IMR-90 (cell line): ENCODE data around the gene DLGAP4. TPM values are rescaled to one million over a fixed set of nuclear protein-coding genes. Genes with fewer than 3 reads are reported as not detected.

Source experiments
- ATAC-seq: fragments of 200-7000 bp; cut with Tn5 transposase; 2 replicates; pipeline ENCODE4 v1.9.1; 2020; ENCODE audit warnings: low read depth, mild to moderate bottlenecking, moderate library complexity
- BruUV-seq: library from RNA; stranded (reverse); fragments of 400-500 nt; replicated peaks from 2 replicates; lab custom pipeline; 2021; lab: Mats Ljungman, UMichigan
- CTCF ChIA-PET: fragments of 300-600 bp; formaldehyde crosslinking; extraction: SDS; loops from one replicate; lab custom pipeline; 2021; ENCODE audit warnings: antibody characterized with exemption; lab: Yijun Ruan, JAX
- POLR2A ChIA-PET: fragments of 300-600 bp; sonication (Branson Sonifier 250); formaldehyde crosslinking; loops from one replicate; lab custom pipeline; 2022; ENCODE audit warnings: antibody characterized with exemption; ENCODE audit not compliant: unreplicated experiment; lab: Charles Lee
- DNase-seq: peaks from one replicate; pipeline ENCODE4 v3.0.0; 2013
- H2AFZ ChIP-seq: replicated peaks from 2 replicates; pipeline ENCODE3; 2013; ENCODE audit warnings: low read length, mild to moderate bottlenecking; ENCODE audit not compliant: poor library complexity
- H2AK5ac ChIP-seq: 2 replicates; pipeline ENCODE4 v1.6.1; 2013; ENCODE audit warnings: low read depth, low read length, inconsistent platforms
- H2AK9ac ChIP-seq: replicated peaks from 2 replicates; pipeline ENCODE3; 2013; ENCODE audit warnings: mild to moderate bottlenecking, low read depth, low read length, moderate library complexity; ENCODE audit not compliant: poor library complexity
- H2BK120ac ChIP-seq: 2 replicates; pipeline ENCODE4 v1.6.1; 2013; ENCODE audit warnings: low read depth, low read length, inconsistent platforms
- H2BK15ac ChIP-seq: 3 replicates; pipeline ENCODE4 v1.6.1; 2013; ENCODE audit warnings: low read depth, low read length, inconsistent platforms
- H2BK20ac ChIP-seq: 2 replicates; pipeline ENCODE4 v1.6.1; 2013; ENCODE audit warnings: low read depth, mild to moderate bottlenecking, inconsistent platforms, low read length, moderate library complexity
- H2BK5ac ChIP-seq: 2 replicates; pipeline ENCODE4 v1.6.1; 2013; ENCODE audit warnings: mild to moderate bottlenecking, low read depth, low read length, inconsistent platforms; ENCODE audit not compliant: poor library complexity, severe bottlenecking
- H3K14ac ChIP-seq: replicated peaks from 2 replicates; pipeline ENCODE4 v1.6.1; 2013; ENCODE audit warnings: low read depth, low read length, inconsistent platforms
- H3K18ac ChIP-seq: 2 replicates; pipeline ENCODE4 v1.6.1; 2013; ENCODE audit warnings: low read depth, low read length, control low read depth
- H3K23ac ChIP-seq: 2 replicates; pipeline ENCODE4 v1.6.1; 2013; ENCODE audit warnings: low read depth, low read length, inconsistent platforms
- H3K27ac ChIP-seq: 2 replicates; pipeline ENCODE4 v1.5.1; 2013; ENCODE audit warnings: mild to moderate bottlenecking, control low read depth, low read length; ENCODE audit not compliant: insufficient read depth
- H3K27me3 ChIP-seq: 2 replicates; pipeline ENCODE4 v1.6.1; 2013; ENCODE audit warnings: low read length; ENCODE audit not compliant: control insufficient read depth, insufficient read depth
- H3K36me3 ChIP-seq: 2 replicates; pipeline ENCODE4 v1.6.1; 2013; ENCODE audit warnings: low read length, mixed read lengths; ENCODE audit not compliant: control insufficient read depth, insufficient read depth
- H3K4ac ChIP-seq: 2 replicates; pipeline ENCODE4 v1.6.1; 2013; ENCODE audit warnings: low read depth, low read length, inconsistent platforms
- H3K4me1 ChIP-seq: 2 replicates; pipeline ENCODE4 v1.6.1; 2013; ENCODE audit warnings: low read length, mixed read lengths; ENCODE audit not compliant: control insufficient read depth, insufficient read depth
- H3K4me2 ChIP-seq: 2 replicates; pipeline ENCODE4 v1.6.1; 2013; ENCODE audit warnings: low read depth, mild to moderate bottlenecking, control low read depth, low read length, moderate library complexity
- H3K4me3 ChIP-seq: 2 replicates; pipeline ENCODE4 v1.5.1; 2013; ENCODE audit warnings: low read depth, mild to moderate bottlenecking, control low read depth, low read length, moderate library complexity; ENCODE audit not compliant: insufficient read depth
- H3K56ac ChIP-seq: 2 replicates; pipeline ENCODE4 v1.6.1; 2013; ENCODE audit warnings: low read length, inconsistent platforms; ENCODE audit not compliant: insufficient read depth; ENCODE audit errors: extremely low read depth
- H3K79me1 ChIP-seq, 2 experiments: 2 replicates each; pipeline ENCODE4 v1.6.1; 2013; ENCODE audit warnings: low read length in 2 of 2, inconsistent platforms in 1 of 2, low read depth in 1 of 2
- H3K9ac ChIP-seq: 2 replicates; pipeline ENCODE4 v1.6.1; 2013; ENCODE audit warnings: low read depth, low read length, control low read depth
- H3K9me1 ChIP-seq: 2 replicates; pipeline ENCODE4 v1.6.1; 2013; ENCODE audit warnings: low read length, inconsistent platforms; ENCODE audit not compliant: insufficient read depth
- H3K9me3 ChIP-seq: 2 replicates; pipeline ENCODE4 v1.6.1; 2013; ENCODE audit warnings: low read length; ENCODE audit not compliant: control insufficient read depth, insufficient read depth
- H4K20me1 ChIP-seq: 2 replicates; pipeline ENCODE4 v1.6.1; 2013; ENCODE audit warnings: low read length, inconsistent platforms; ENCODE audit not compliant: insufficient read depth
- H4K5ac ChIP-seq: 2 replicates; pipeline ENCODE4 v1.6.1; 2013; ENCODE audit warnings: mild to moderate bottlenecking, low read depth, low read length, control low read depth
- H4K8ac ChIP-seq, 2 experiments: 2 replicates each; pipeline ENCODE4 v1.6.1; 2013; ENCODE audit warnings: low read depth in 2 of 2, low read length in 2 of 2, control low read depth in 1 of 2, inconsistent platforms in 1 of 2
- H4K91ac ChIP-seq: 2 replicates; pipeline ENCODE4 v1.6.1; 2013; ENCODE audit warnings: low read depth, low read length, inconsistent platforms; ENCODE audit not compliant: insufficient read depth
- BHLHE40 ChIP-seq: fragments of 150-350 bp; IDR thresholded peaks from 2 replicates; pipeline ENCODE4 v1.6.1; 2016; ENCODE audit warnings: mild to moderate bottlenecking, low read depth, low read length
- CEBPB ChIP-seq: IDR thresholded peaks from 2 replicates; pipeline ENCODE4 v1.6.1; 2012; ENCODE audit warnings: low read depth, low read length, improper control_type of control experiment
- FOS ChIP-seq: fragments of 150-350 bp; IDR thresholded peaks from 2 replicates; pipeline ENCODE4 v1.6.1; 2016; ENCODE audit warnings: low read depth, low read length
- MAFK ChIP-seq: IDR thresholded peaks from 2 replicates; pipeline ENCODE4 v1.6.1; 2012; ENCODE audit warnings: low read depth, low read length, improper control_type of control experiment
- MAZ ChIP-seq: IDR thresholded peaks from 2 replicates; pipeline ENCODE4 v1.6.1; 2012; ENCODE audit warnings: low read depth, mild to moderate bottlenecking, low read length, improper control_type of control experiment, moderate library complexity, borderline replicate concordance
- MXI1 ChIP-seq: IDR thresholded peaks from 2 replicates; pipeline ENCODE4 v1.6.1; 2012; ENCODE audit warnings: low read depth, mild to moderate bottlenecking, low read length, moderate library complexity, borderline replicate concordance
- NFE2L2 ChIP-seq: fragments of 150-350 bp; IDR thresholded peaks from 2 replicates; pipeline ENCODE4 v1.6.1; 2016; ENCODE audit warnings: low read depth, mild to moderate bottlenecking, low read length
- POLR2A ChIP-seq: IDR thresholded peaks from 2 replicates; pipeline ENCODE4 v1.6.1; 2012; ENCODE audit warnings: mild to moderate bottlenecking, low read depth, low read length
- RAD21 ChIP-seq: IDR thresholded peaks from 2 replicates; pipeline ENCODE4 v1.6.1; 2012; ENCODE audit warnings: low read length, improper control_type of control experiment
- RCOR1 ChIP-seq: IDR thresholded peaks from 2 replicates; pipeline ENCODE4 v1.6.1; 2012; ENCODE audit warnings: mild to moderate bottlenecking, low read length, improper control_type of control experiment; ENCODE audit not compliant: insufficient replicate concordance
- RFX5 ChIP-seq: IDR thresholded peaks from 2 replicates; pipeline ENCODE4 v1.8.0; 2012; ENCODE audit warnings: low read depth, mild to moderate bottlenecking, low read length, moderate library complexity
- SMC3 ChIP-seq: fragments of 150-350 bp; IDR thresholded peaks from 2 replicates; pipeline ENCODE4 v1.6.1; 2016; ENCODE audit warnings: low read depth, mild to moderate bottlenecking, antibody characterized with exemption, low read length, moderate library complexity
- WGBS, 2 experiments: methylation state at CpG; one replicate each; pipeline versions ENCODE4 v1.1.5 to v1.1.7; 2013; ENCODE audit warnings: missing lambda C conversion rate in 2 of 2; ENCODE audit not compliant: insufficient read length in 1 of 2; ENCODE audit errors: extremely low coverage in 2 of 2; 5-methylcytosine and 5-hydroxymethylcytosine counted together
- dilution Hi-C: fragments of 300-500 bp; cut with HindIII; formaldehyde crosslinking; loops from one replicate; pipeline ENCODE4 v1.14.3; 2018; ENCODE audit warnings: low sequenced_read_pairs; ENCODE audit not compliant: unreplicated experiment
- in situ Hi-C: fragments of 300-500 bp; cut with MboI; formaldehyde crosslinking; loops from 3 replicates; pipeline ENCODE4 v1.14.3; 2019; ENCODE audit warnings: low sequenced_read_pairs, inconsistent platforms, mixed read lengths
- intact Hi-C: fragments of 100-400 bp; cut with micrococcal nuclease; formaldehyde crosslinking; loops from 2 replicates; pipeline ENCODE4 v1.10.0; 2022
- polyA plus RNA-seq, 3 experiments: library from polyadenylated mRNA; depleted of rRNA; stranded (reverse); fragments of >200 nt; gene quantifications; 2 replicates each; pipeline ENCODE4 v1.2.3, GENCODE V29; 2012; ENCODE audit warnings: low replicate concordance in 1 of 3
- total RNA-seq: library from RNA; depleted of rRNA; stranded (reverse); fragments of >200 nt; gene quantifications from 2 replicates; pipeline ENCODE4 v1.2.3, GENCODE V29; 2012
- TF ChIP-seq, protein P1 (sequence below): fragments of 150-350 bp; IDR thresholded peaks from 2 replicates; pipeline ENCODE4 v1.6.1; 2016; ENCODE audit warnings: low read depth, mild to moderate bottlenecking, low read length, moderate library complexity, borderline replicate concordance
- TF ChIP-seq, protein P2 (sequence below): conservative IDR thresholded peaks from 2 replicates; pipeline ENCODE4 v1.5.1; 2012; ENCODE audit warnings: mild to moderate bottlenecking, low read depth, low read length, improper control_type of control experiment
- TF ChIP-seq, protein P3 (sequence below): fragments of 150-350 bp; IDR thresholded peaks from 2 replicates; pipeline ENCODE4 v1.6.1; 2017; ENCODE audit warnings: mild to moderate bottlenecking, antibody characterized with exemption, low read length, low read depth

DLGAP4 gene
- total and polyA plus RNA-seq, 2 of the 4 experiments (the other 2 are of a cell fraction): 32.3 to 73.2 TPM

DNA sequence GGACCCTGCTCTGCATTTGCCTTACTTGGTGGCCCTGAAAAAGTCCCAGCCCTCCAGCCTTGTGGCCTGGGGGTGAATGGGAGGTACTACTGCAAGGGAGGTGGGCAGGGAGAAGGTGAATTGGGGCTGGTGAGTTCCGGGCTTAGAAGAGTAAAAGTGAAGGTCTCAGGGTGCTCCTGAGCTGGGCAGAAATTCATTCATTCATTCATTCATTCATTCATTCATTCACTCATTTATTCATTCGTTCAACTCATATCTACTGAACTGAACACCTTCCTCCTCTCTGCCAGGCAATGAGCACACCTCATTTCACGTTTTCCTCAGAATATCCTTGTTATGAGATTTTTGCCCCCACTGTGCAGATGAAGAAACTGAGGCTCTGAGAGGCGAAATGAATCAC, 6.7 kb upstream of the DLGAP4 start:
- H3K9ac ChIP-seq: no peak overlapping the region
- no peak overlapping the region for H3K4ac ChIP-seq
- no peaks in the 10 kb centered on the region for H3K79me1 ChIP-seq
- TF ChIP-seq, protein P1, sequence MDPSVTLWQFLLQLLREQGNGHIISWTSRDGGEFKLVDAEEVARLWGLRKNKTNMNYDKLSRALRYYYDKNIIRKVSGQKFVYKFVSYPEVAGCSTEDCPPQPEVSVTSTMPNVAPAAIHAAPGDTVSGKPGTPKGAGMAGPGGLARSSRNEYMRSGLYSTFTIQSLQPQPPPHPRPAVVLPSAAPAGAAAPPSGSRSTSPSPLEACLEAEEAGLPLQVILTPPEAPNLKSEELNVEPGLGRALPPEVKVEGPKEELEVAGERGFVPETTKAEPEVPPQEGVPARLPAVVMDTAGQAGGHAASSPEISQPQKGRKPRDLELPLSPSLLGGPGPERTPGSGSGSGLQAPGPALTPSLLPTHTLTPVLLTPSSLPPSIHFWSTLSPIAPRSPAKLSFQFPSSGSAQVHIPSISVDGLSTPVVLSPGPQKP: no peak
- TF ChIP-seq NFE2L2 (no peak), BHLHE40 (no peak), CEBPB (no peak), RFX5 (no peak), MAFK (no peak), POLR2A (no peak), FOS (no peak), SMC3 (no peak), MXI1 (no peak), MAZ (no peak), RCOR1 (no peak), RAD21 (no peak)
- TF ChIP-seq, protein P2, sequence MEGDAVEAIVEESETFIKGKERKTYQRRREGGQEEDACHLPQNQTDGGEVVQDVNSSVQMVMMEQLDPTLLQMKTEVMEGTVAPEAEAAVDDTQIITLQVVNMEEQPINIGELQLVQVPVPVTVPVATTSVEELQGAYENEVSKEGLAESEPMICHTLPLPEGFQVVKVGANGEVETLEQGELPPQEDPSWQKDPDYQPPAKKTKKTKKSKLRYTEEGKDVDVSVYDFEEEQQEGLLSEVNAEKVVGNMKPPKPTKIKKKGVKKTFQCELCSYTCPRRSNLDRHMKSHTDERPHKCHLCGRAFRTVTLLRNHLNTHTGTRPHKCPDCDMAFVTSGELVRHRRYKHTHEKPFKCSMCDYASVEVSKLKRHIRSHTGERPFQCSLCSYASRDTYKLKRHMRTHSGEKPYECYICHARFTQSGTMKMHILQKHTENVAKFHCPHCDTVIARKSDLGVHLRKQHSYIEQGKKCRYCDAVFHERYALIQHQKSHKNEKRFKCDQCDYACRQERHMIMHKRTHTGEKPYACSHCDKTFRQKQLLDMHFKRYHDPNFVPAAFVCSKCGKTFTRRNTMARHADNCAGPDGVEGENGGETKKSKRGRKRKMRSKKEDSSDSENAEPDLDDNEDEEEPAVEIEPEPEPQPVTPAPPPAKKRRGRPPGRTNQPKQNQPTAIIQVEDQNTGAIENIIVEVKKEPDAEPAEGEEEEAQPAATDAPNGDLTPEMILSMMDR: no peak
- TF ChIP-seq, protein P3, sequence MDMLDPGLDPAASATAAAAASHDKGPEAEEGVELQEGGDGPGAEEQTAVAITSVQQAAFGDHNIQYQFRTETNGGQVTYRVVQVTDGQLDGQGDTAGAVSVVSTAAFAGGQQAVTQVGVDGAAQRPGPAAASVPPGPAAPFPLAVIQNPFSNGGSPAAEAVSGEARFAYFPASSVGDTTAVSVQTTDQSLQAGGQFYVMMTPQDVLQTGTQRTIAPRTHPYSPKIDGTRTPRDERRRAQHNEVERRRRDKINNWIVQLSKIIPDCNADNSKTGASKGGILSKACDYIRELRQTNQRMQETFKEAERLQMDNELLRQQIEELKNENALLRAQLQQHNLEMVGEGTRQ: no peak
- WGBS, 2 experiments: no CpG with 5 or more reads among the region's 4 CpGs
- peaks cover 56% of the 10 kb centered on the region for H3K27me3 ChIP-seq
- DNase-seq (no peak), ATAC-seq (no peak)
- H2BK20ac ChIP-seq: no peak overlapping the region
- H3K9me3 ChIP-seq: no peaks in the 10 kb centered on the region
- H3K14ac ChIP-seq: no peak overlapping the region
- intact Hi-C loops: no loop called here
- H3K23ac ChIP-seq: no peak overlapping the region
- POLR2A ChIA-PET: no interaction called here
- no peak overlapping the region for H2BK15ac ChIP-seq
- H2AK5ac ChIP-seq: no peak overlapping the region
- no peak overlapping the region for H2BK5ac ChIP-seq
- no peaks in the 10 kb centered on the region for H4K20me1 ChIP-seq
- CTCF ChIA-PET: no interaction called here
- no peak overlapping the region for H4K5ac ChIP-seq
- no peak overlapping the region for H3K18ac ChIP-seq
- H2AFZ ChIP-seq: no peak overlapping the region
- dilution Hi-C loops: no loop called here
- no peak overlapping the region for H2AK9ac ChIP-seq
- H3K4me3 ChIP-seq: no peak overlapping the region
- in situ Hi-C loops: no loop called here
- H3K9me1 ChIP-seq: no peaks in the 10 kb centered on the region
- no peak overlapping the region for H3K56ac ChIP-seq
- no TSS peak for BruUV-seq
- H4K8ac ChIP-seq: no peak overlapping the region
- no peak overlapping the region for H3K27ac ChIP-seq
- no peak overlapping the region for H4K91ac ChIP-seq
- H3K36me3 ChIP-seq: no peaks in the 10 kb centered on the region
- no peak overlapping the region for H2BK120ac ChIP-seq
- no peak overlapping the region for H3K4me2 ChIP-seq
- no peaks in the 10 kb centered on the region for H3K4me1 ChIP-seq
